ENCODE results near the gene ADGRL1. TPM values are rescaled to one million over a fixed set of nuclear protein-coding genes. Genes with fewer than 3 reads are reported as not detected.

The ADGRL1 gene
- total and polyA plus RNA-seq, 4 experiments from 2014 or later, result 0.55 to 22.0 (median 10.3) TPM

- POLR2A ChIA-PET (ENCODE audit: partially characterized antibody), result interaction anchor here (1.0 to 2.6 kb wide), 3 partner anchors 8 to 203 kb away, joined by 3 to 11 read pairs (median 3); partner anchors contain the start of genes ASF1B and PRKACA
- Mint-ChIP-seq H3K4me3 (no peak overlapping the region), H3K4me1 (peaks cover 22 to 49% (median 37%) of the 10 kb centered on the region in 4 donors)
Observed at GRCh38 chr19:14145381-14145780, 60.6 kb downstream of the ADGRL1 start.

GRCh38 chr19:14142262-14143190 is 63.4 kb downstream of the ADGRL1 start:
- intact Hi-C loops (cut with micrococcal nuclease), result no loop called here

More at GRCh38 chr19:14145381-14145780, 60.6 kb downstream of the ADGRL1 start:
- Histone ChIP-seq H3K9me3 (ENCODE audit: control insufficient read depth in 1 of 2, low read length in 2 of 2) (no peaks in the 10 kb centered on the region), H3K4me3 (ENCODE audit: low read length in 2 of 2) (no peak overlapping the region), H3K27me3 (ENCODE audit: insufficient read depth, low read length) (no peaks in the 10 kb centered on the region), H3K36me3 (ENCODE audit: insufficient read depth, low read length) (no peaks in the 10 kb centered on the region), H3K27ac (ENCODE audit: low read depth, low read length) (no peak overlapping the region), H3K4me1 (ENCODE audit: insufficient read depth, low read length) (peaks cover 32% of the 10 kb centered on the region)
- CTCF ChIA-PET (ENCODE audit: partially characterized antibody), result interaction anchor here (1.1 to 3.0 kb wide), 6 partner anchors 8 to 336 kb away, joined by 3 to 16 read pairs (median 4); partner anchors contain the start of gene ASF1B
- Mint-ChIP-seq H3K27ac (peak overlapping the region in 6 of 7 donors; percentile 15 to 79 (median 56)), H3K27me3 (no peaks in the 10 kb centered on the region), H3K36me3 (no peaks in the 10 kb centered on the region), H3K9me3 (no peaks in the 10 kb centered on the region)
- DNase-seq, result no peak
- intact Hi-C loops (cut with micrococcal nuclease), result no loop called here

GRCh38 chr19:14141041-14141440 is 64.9 kb downstream of the ADGRL1 start:
- no peak for DNase-seq
- peaks cover 14% of the 10 kb centered on the region for H3K4me1 ChIP-seq (ENCODE audit: insufficient read depth, low read length)
- H3K4me3 Mint-ChIP-seq, result no peak overlapping the region
- no peaks in the 10 kb centered on the region for H3K9me3 Mint-ChIP-seq
- no peak overlapping the region for H3K27ac ChIP-seq (ENCODE audit: low read depth, low read length)
- no peaks in the 10 kb centered on the region for H3K27me3 ChIP-seq (ENCODE audit: insufficient read depth, low read length)
- no peaks in the 10 kb centered on the region for H3K36me3 ChIP-seq (ENCODE audit: insufficient read depth, low read length)
- H3K9me3 ChIP-seq (ENCODE audit: control insufficient read depth in 1 of 2, low read length in 2 of 2), result no peaks in the 10 kb centered on the region
- intact Hi-C loops (cut with micrococcal nuclease), result no loop called here
- POLR2A ChIA-PET (ENCODE audit: partially characterized antibody), result interaction anchor here (1.1 to 1.4 kb wide), 2 partner anchors 23 to 367 kb away, joined by 3 read pairs; partner anchors contain the start of gene PRKACA
- H3K27me3 Mint-ChIP-seq, result no peaks in the 10 kb centered on the region
- H3K4me3 ChIP-seq (ENCODE audit: low read length in 2 of 2), result no peak overlapping the region
- CTCF ChIA-PET (ENCODE audit: partially characterized antibody), result interaction anchor here (0.9 to 4.2 kb wide), 6 partner anchors 26 to 339 kb away, joined by 3 to 14 read pairs (median 6); no protein-coding TSS in a partner anchor
- peak overlapping the region in 1 of 7 donors; percentile 46 for H3K27ac Mint-ChIP-seq
- H3K4me1 Mint-ChIP-seq, result peaks cover 16 to 45% (median 32%) of the 10 kb centered on the region in 4 donors
- H3K36me3 Mint-ChIP-seq, result peaks cover 3 to 6% of the 10 kb centered on the region in 2 donors

More at GRCh38 chr19:14142262-14143190, 63.4 kb downstream of the ADGRL1 start:
- DNase-seq, result no peak
- Histone ChIP-seq H3K36me3 (ENCODE audit: insufficient read depth, low read length) (no peaks in the 10 kb centered on the region), H3K9me3 (ENCODE audit: control insufficient read depth in 1 of 2, low read length in 2 of 2) (no peaks in the 10 kb centered on the region), H3K4me3 (ENCODE audit: low read length in 2 of 2) (no peak overlapping the region), H3K27me3 (ENCODE audit: insufficient read depth, low read length) (no peaks in the 10 kb centered on the region), H3K4me1 (ENCODE audit: insufficient read depth, low read length) (peaks cover 13% of the 10 kb centered on the region), H3K27ac (ENCODE audit: low read depth, low read length) (no peak overlapping the region)
- no peak overlapping the region for H3K4me3 Mint-ChIP-seq
- peak overlapping the region in 5 of 7 donors; percentile 15 to 65 (median 48) for H3K27ac Mint-ChIP-seq
- POLR2A ChIA-PET (ENCODE audit: partially characterized antibody), result no interaction called here
- peaks cover 17 to 38% (median 25%) of the 10 kb centered on the region in 4 donors for H3K4me1 Mint-ChIP-seq
- CTCF ChIA-PET (ENCODE audit: partially characterized antibody), result interaction anchor here (1.8 to 4.2 kb wide), 3 partner anchors 25 to 264 kb away, joined by 5 to 14 read pairs (median 8); no protein-coding TSS in a partner anchor
- peaks cover 0 to 6% of the 10 kb centered on the region in 2 donors for H3K36me3 Mint-ChIP-seq
- no peaks in the 10 kb centered on the region for H3K9me3 Mint-ChIP-seq
- H3K27me3 Mint-ChIP-seq, result no peaks in the 10 kb centered on the region

- H3K4me1 Mint-ChIP-seq, result peaks cover 20 to 45% (median 31%) of the 10 kb centered on the region in 4 donors
- Histone ChIP-seq H3K4me1 (ENCODE audit: insufficient read depth, low read length) (peaks cover 18% of the 10 kb centered on the region), H3K36me3 (ENCODE audit: insufficient read depth, low read length) (no peaks in the 10 kb centered on the region), H3K27me3 (ENCODE audit: insufficient read depth, low read length) (no peaks in the 10 kb centered on the region), H3K27ac (ENCODE audit: low read depth, low read length) (no peak overlapping the region), H3K9me3 (ENCODE audit: control insufficient read depth in 1 of 2, low read length in 2 of 2) (no peaks in the 10 kb centered on the region), H3K4me3 (ENCODE audit: low read length in 2 of 2) (no peak overlapping the region)
- H3K9me3 Mint-ChIP-seq, result no peaks in the 10 kb centered on the region
- H3K4me3 Mint-ChIP-seq, result peak overlapping the region in 5 of 8 donors; percentile 4 to 56 (median 39)
- ChIA-PET POLR2A (ENCODE audit: partially characterized antibody) (interaction anchor here (1.1 to 1.4 kb wide), 2 partner anchors 22 to 368 kb away, joined by 3 read pairs; partner anchors contain the start of gene PRKACA), CTCF (ENCODE audit: partially characterized antibody) (interaction anchor here (0.8 to 4.2 kb wide), 11 partner anchors 8 to 340 kb away, joined by 3 to 14 read pairs (median 4); no protein-coding TSS in a partner anchor)
- peaks cover 3 to 6% of the 10 kb centered on the region in 2 donors for H3K36me3 Mint-ChIP-seq
- H3K27me3 Mint-ChIP-seq, result no peaks in the 10 kb centered on the region
- H3K27ac Mint-ChIP-seq, result peak overlapping the region in 3 of 7 donors; percentile 38 to 75 (median 51)
- no peak for DNase-seq
- intact Hi-C loops (cut with micrococcal nuclease), result no loop called here
Observed at GRCh38 chr19:14139944-14140343, 66.0 kb downstream of the ADGRL1 start.

GRCh38 chr19:14138576-14139265 is 67.2 kb downstream of the ADGRL1 start:
- Histone ChIP-seq H3K27ac (ENCODE audit: low read depth, low read length) (no peak overlapping the region), H3K4me1 (ENCODE audit: insufficient read depth, low read length) (peaks cover 18% of the 10 kb centered on the region), H3K9me3 (ENCODE audit: control insufficient read depth in 1 of 2, low read length in 2 of 2) (no peaks in the 10 kb centered on the region), H3K27me3 (ENCODE audit: insufficient read depth, low read length) (no peaks in the 10 kb centered on the region), H3K4me3 (ENCODE audit: low read length in 2 of 2) (no peak overlapping the region), H3K36me3 (ENCODE audit: insufficient read depth, low read length) (no peaks in the 10 kb centered on the region)
- Mint-ChIP-seq H3K36me3 (peaks cover 3 to 6% of the 10 kb centered on the region in 2 donors), H3K9me3 (no peaks in the 10 kb centered on the region), H3K4me1 (peaks cover 20 to 45% (median 31%) of the 10 kb centered on the region in 4 donors), H3K27me3 (no peaks in the 10 kb centered on the region), H3K27ac (peak overlapping the region; percentile 25 to 75 (median 61)), H3K4me3 (peak overlapping the region; percentile 51 to 81 (median 72))
- intact Hi-C loops (cut with micrococcal nuclease), result no loop called here
- ChIA-PET POLR2A (ENCODE audit: partially characterized antibody) (interaction anchor here (0.8 to 3.1 kb wide), 5 partner anchors 10 to 369 kb away, joined by 4 to 48 read pairs (median 17); no protein-coding TSS in a partner anchor), CTCF (ENCODE audit: partially characterized antibody) (interaction anchor here (1.2 to 4.2 kb wide), 4 partner anchors 9 to 293 kb away, joined by 3 to 14 read pairs (median 9); no protein-coding TSS in a partner anchor)
- DNase-seq, result no peak

GRCh38 chr19:14136509-14137281 is 69.3 kb downstream of the ADGRL1 start, which contains the start of gene ASF1B:
TSS of gene ASF1B (minus strand) at chr19:14136589. CDS start at chr19:14136456, 133 bp downstream.
- Mint-ChIP-seq H3K27me3 (no peaks in the 10 kb centered on the region), H3K27ac (peak within 1 kb of the TSS; percentile 85 to 98 (median 96)), H3K4me3 (peak within 1 kb of the TSS; percentile 92 to 100 (median 95)), H3K9me3 (no peaks in the 10 kb centered on the region), H3K4me1 (peaks cover 13 to 33% (median 21%) of the 10 kb centered on the region in 4 donors), H3K36me3 (peaks cover 3 to 6% of the 10 kb centered on the region in 2 donors)
- POLR2A ChIA-PET (ENCODE audit: partially characterized antibody), result interaction anchor here (0.7 to 3.2 kb wide), 59 partner anchors 9 to 553 kb away, joined by 3 to 48 read pairs (median 4); partner anchors contain the start of genes ADGRE5, C19orf53, DCAF15 and DNAJB1
- no peaks in the 10 kb centered on the region for H3K27me3 ChIP-seq (ENCODE audit: insufficient read depth, low read length)
- H3K9me3 ChIP-seq (ENCODE audit: control insufficient read depth in 1 of 2, low read length in 2 of 2), result no peaks in the 10 kb centered on the region
- peak within 1 kb of the TSS; percentile 93 for H3K27ac ChIP-seq (ENCODE audit: low read depth, low read length)
- no peaks in the 10 kb centered on the region for H3K36me3 ChIP-seq (ENCODE audit: insufficient read depth, low read length)
- peak within 1 kb of the TSS; percentile 73 to 77 for H3K4me3 ChIP-seq (ENCODE audit: low read length in 2 of 2)
- H3K4me1 ChIP-seq (ENCODE audit: insufficient read depth, low read length), result peaks cover 18% of the 10 kb centered on the region
- intact Hi-C loops (cut with micrococcal nuclease), result loop anchor here (1.0 to 2.0 kb wide), 13 partner anchors 13 to 350 kb away; no protein-coding TSS in a partner anchor
- CTCF ChIA-PET (ENCODE audit: partially characterized antibody), result interaction anchor here (0.6 to 4.1 kb wide), 71 partner anchors 9 to 436 kb away, joined by 3 to 68 read pairs (median 5); partner anchors contain the start of genes ADGRE5, C19orf67, MISP3 and NDUFB7
- DNase-seq, result peak; percentile 98 to 99 (median 99)
